Measurements from ENCODE around the gene EEF2K.

The EEF2K gene

GRCh38 chr16:22321340-22322001 lies 115.4 kb downstream of the EEF2K start:
- TF ChIP-seq CTCF (IDR thresholded peaks at IDR 0.05; ENCODE audit: low read depth, low read length, missing control alignments), result peak; percentile 87

GRCh38 chr16:22322021-22322471 lies 116.0 kb downstream of the EEF2K start:
- H3K4me3 ChIP-seq (replicated peaks; ENCODE audit: low read depth, low read length), result no peak overlapping the region
- TF ChIP-seq CTCF (IDR thresholded peaks at IDR 0.05; ENCODE audit: low read depth, low read length, missing control alignments), result no peak
- no peak for DNase-seq (ENCODE audit: extremely low read depth, low read depth)

More at GRCh38 chr16:22321340-22322001, 115.4 kb downstream of the EEF2K start:
- DNase-seq (ENCODE audit: extremely low read depth, low read depth), result peak; percentile 52
- H3K4me3 ChIP-seq (replicated peaks; ENCODE audit: low read depth, low read length), result no peak overlapping the region

GRCh38 chr16:22322741-22323140 lies 116.7 kb downstream of the EEF2K start:
- no peak for TF ChIP-seq CTCF (IDR thresholded peaks at IDR 0.05; ENCODE audit: low read depth, low read length, missing control alignments)
- DNase-seq (ENCODE audit: extremely low read depth, low read depth), result no peak
- no peak overlapping the region for H3K4me3 ChIP-seq (replicated peaks; ENCODE audit: low read depth, low read length)

- no peak for DNase-seq (ENCODE audit: extremely low read depth, low read depth)
- TF ChIP-seq CTCF (IDR thresholded peaks at IDR 0.05; ENCODE audit: low read depth, low read length, missing control alignments), result no peak
Observed at GRCh38 chr16:22323173-22323958, 117.3 kb downstream of the EEF2K start.

GRCh38 chr16:22323959-22324786 lies 118.1 kb downstream of the EEF2K start:
- no peak for DNase-seq (ENCODE audit: extremely low read depth, low read depth)
- TF ChIP-seq CTCF (IDR thresholded peaks at IDR 0.05; ENCODE audit: low read depth, low read length, missing control alignments), result no peak
- H3K4me3 ChIP-seq (replicated peaks; ENCODE audit: low read depth, low read length), result no peak overlapping the region

More at GRCh38 chr16:22323173-22323958, 117.3 kb downstream of the EEF2K start:
- no peak overlapping the region for H3K4me3 ChIP-seq (replicated peaks; ENCODE audit: low read depth, low read length)

GRCh38 chr16:22324787-22325597 lies 118.9 kb downstream of the EEF2K start:
- no peak overlapping the region for H3K4me3 ChIP-seq (replicated peaks; ENCODE audit: low read depth, low read length)
- DNase-seq (ENCODE audit: extremely low read depth, low read depth), result no peak

More at GRCh38 chr16:22324787-22325597, 118.9 kb downstream of the EEF2K start:
- no peak for TF ChIP-seq CTCF (IDR thresholded peaks at IDR 0.05; ENCODE audit: low read depth, low read length, missing control alignments)
